Measurements from ENCODE around the gene SOX10.

- no peak for TF ChIP-seq CTCF (IDR thresholded peaks at IDR 0.05 in 8 of 11, conservative IDR thresholded peaks at IDR 0.05 in 3 of 11)
- no peak for TF ChIP-seq POLR2AphosphoS5 (IDR thresholded peaks at IDR 0.05)
- no peak for TF ChIP-seq POLR2A (IDR thresholded peaks at IDR 0.05)
Measured at GRCh38 chr22:37951305-37951704, 33.0 kb downstream of the SOX10 start.

Data from spleen (tissue), 7 donors.